Measurements from ENCODE around the gene SEMA5A. TPM values are rescaled to one million over a fixed set of nuclear protein-coding genes. Genes with fewer than 3 reads are reported as not detected.
A peak's percentile ranks its signal among the peaks of the same experiment; 100 is the strongest.

Gene SEMA5A
- total and polyA plus RNA-seq, 2 donors = 1.2 to 2.5 TPM

GRCh38 chr5:9444346-9444745 lies 101.5 kb downstream of the SEMA5A start:
- WGBS = 76% methylated on average over 3 of the region's 3 CpGs
- Histone ChIP-seq H3K27ac (ENCODE audit: low read depth in 1 of 2, low read length in 1 of 2) (no peak overlapping the region), H3K9me3 (ENCODE audit: control insufficient read depth in 2 of 2, insufficient read depth in 1 of 2, low read length in 1 of 2) (no peaks in the 10 kb centered on the region), H3K4me3 (ENCODE audit: low read length in 2 of 2) (no peak overlapping the region), H3K4me1 (ENCODE audit: control insufficient read depth in 2 of 2, insufficient read depth in 2 of 2, low read length in 2 of 2) (no peaks in the 10 kb centered on the region), H3K27me3 (ENCODE audit: control insufficient read depth in 2 of 2, insufficient read depth in 1 of 2, low read length in 1 of 2) (no peaks in the 10 kb centered on the region), H3K36me3 (ENCODE audit: control insufficient read depth in 2 of 2, insufficient read depth in 2 of 2, low read length in 1 of 2) (no peaks in the 10 kb centered on the region)
- no peak for DNase-seq (ENCODE audit: low read depth in 6 of 9, low spot score in 9 of 9)

DNA sequence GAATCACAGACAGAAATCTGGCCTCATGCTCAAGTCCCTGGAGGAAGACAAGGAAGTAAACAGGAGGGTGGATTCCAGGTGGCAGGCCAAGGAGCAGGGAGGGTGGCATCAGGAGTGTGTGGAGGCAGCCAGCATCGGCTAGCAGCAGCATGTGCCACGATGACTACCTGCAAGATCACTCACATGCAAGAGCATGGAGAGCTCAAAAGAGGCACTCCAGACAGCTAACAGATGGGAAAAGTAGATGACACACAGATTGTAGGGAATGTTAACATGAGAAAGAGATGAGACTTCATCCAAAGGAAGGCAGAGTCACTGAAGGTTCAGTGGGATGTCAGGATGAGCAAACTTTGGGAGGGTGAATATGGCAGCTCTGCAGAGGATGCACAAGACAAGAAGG lies 104.3 kb downstream of the SEMA5A start:
- H3K27ac ChIP-seq (ENCODE audit: low read depth in 1 of 2, low read length in 1 of 2) = no peak overlapping the region
- no peaks in the 10 kb centered on the region for H3K4me1 ChIP-seq (ENCODE audit: control insufficient read depth in 2 of 2, insufficient read depth in 2 of 2, low read length in 2 of 2)
- H3K9me3 ChIP-seq (ENCODE audit: control insufficient read depth in 2 of 2, insufficient read depth in 1 of 2, low read length in 1 of 2) = no peaks in the 10 kb centered on the region
- no peak for DNase-seq (ENCODE audit: low read depth in 6 of 9, low spot score in 9 of 9)
- H3K27me3 ChIP-seq (ENCODE audit: control insufficient read depth in 2 of 2, insufficient read depth in 1 of 2, low read length in 1 of 2) = no peaks in the 10 kb centered on the region
- H3K36me3 ChIP-seq (ENCODE audit: control insufficient read depth in 2 of 2, insufficient read depth in 2 of 2, low read length in 1 of 2) = no peaks in the 10 kb centered on the region
- no peak overlapping the region for H3K4me3 ChIP-seq (ENCODE audit: low read length in 2 of 2)
- WGBS = 90% methylated on average over 2 of the region's 2 CpGs

- no peak for DNase-seq (ENCODE audit: low read depth in 6 of 9, low spot score in 9 of 9)
- WGBS = 92% methylated on average over 2 of the region's 2 CpGs
Measured at GRCh38 chr5:9440517-9440916, 105.4 kb downstream of the SEMA5A start.

DNA sequence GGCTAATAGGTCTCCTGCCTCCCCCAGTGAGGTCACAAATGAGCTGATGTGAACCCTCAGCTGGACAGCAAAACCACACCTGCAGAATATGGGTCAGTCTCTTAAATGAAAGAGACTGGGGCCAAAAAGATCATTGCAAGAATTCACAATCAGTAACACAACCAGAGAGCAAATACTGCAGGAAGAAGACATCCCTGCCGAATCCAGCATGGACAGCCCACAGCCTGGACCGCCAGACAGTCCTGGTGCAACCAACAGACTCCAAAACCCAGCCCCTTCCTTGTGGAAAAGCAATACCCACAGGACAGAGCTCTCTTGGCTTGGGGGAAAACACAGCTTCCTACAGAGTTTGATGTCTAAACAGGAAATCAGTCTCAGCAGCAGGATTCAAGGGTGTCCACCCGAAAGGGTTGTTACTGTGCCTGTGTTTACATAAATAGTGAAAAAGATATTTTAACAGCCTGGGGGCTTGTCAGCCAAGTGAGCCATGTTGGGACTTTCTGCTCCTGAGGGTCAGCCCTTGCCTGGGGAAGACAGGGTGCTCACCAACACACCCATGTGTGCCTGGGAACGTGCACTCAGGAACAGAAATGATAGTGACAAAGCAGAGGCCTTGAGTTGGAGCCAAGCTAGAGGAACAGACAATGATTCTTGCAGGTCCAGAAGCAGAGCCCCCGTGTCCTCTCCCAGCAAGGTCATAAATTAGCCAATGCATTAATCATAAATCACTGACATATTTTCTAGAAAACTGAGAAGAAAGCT lies 106.2 kb downstream of the SEMA5A start:
- no peak overlapping the region for H3K4me3 ChIP-seq (ENCODE audit: low read length in 2 of 2)
- no peaks in the 10 kb centered on the region for H3K36me3 ChIP-seq (ENCODE audit: control insufficient read depth in 2 of 2, insufficient read depth in 2 of 2, low read length in 1 of 2)
- H3K27ac ChIP-seq (ENCODE audit: low read depth in 1 of 2, low read length in 1 of 2) = no peak overlapping the region
- 69% methylated on average over 5 of the region's 5 CpGs for WGBS
- no peaks in the 10 kb centered on the region for H3K4me1 ChIP-seq (ENCODE audit: control insufficient read depth in 2 of 2, insufficient read depth in 2 of 2, low read length in 2 of 2)
- no peaks in the 10 kb centered on the region for H3K27me3 ChIP-seq (ENCODE audit: control insufficient read depth in 2 of 2, insufficient read depth in 1 of 2, low read length in 1 of 2)
- DNase-seq (ENCODE audit: low read depth in 6 of 9, low spot score in 9 of 9) = no peak
- H3K9me3 ChIP-seq (ENCODE audit: control insufficient read depth in 2 of 2, insufficient read depth in 1 of 2, low read length in 1 of 2) = no peaks in the 10 kb centered on the region

More at GRCh38 chr5:9440517-9440916, 105.4 kb downstream of the SEMA5A start:
- Histone ChIP-seq H3K4me1 (ENCODE audit: control insufficient read depth in 2 of 2, insufficient read depth in 2 of 2, low read length in 2 of 2) (no peaks in the 10 kb centered on the region), H3K27ac (ENCODE audit: low read depth in 1 of 2, low read length in 1 of 2) (no peak overlapping the region), H3K27me3 (ENCODE audit: control insufficient read depth in 2 of 2, insufficient read depth in 1 of 2, low read length in 1 of 2) (no peaks in the 10 kb centered on the region), H3K36me3 (ENCODE audit: control insufficient read depth in 2 of 2, insufficient read depth in 2 of 2, low read length in 1 of 2) (no peaks in the 10 kb centered on the region), H3K9me3 (ENCODE audit: control insufficient read depth in 2 of 2, insufficient read depth in 1 of 2, low read length in 1 of 2) (no peaks in the 10 kb centered on the region), H3K4me3 (ENCODE audit: low read length in 2 of 2) (no peak overlapping the region)

DNA sequence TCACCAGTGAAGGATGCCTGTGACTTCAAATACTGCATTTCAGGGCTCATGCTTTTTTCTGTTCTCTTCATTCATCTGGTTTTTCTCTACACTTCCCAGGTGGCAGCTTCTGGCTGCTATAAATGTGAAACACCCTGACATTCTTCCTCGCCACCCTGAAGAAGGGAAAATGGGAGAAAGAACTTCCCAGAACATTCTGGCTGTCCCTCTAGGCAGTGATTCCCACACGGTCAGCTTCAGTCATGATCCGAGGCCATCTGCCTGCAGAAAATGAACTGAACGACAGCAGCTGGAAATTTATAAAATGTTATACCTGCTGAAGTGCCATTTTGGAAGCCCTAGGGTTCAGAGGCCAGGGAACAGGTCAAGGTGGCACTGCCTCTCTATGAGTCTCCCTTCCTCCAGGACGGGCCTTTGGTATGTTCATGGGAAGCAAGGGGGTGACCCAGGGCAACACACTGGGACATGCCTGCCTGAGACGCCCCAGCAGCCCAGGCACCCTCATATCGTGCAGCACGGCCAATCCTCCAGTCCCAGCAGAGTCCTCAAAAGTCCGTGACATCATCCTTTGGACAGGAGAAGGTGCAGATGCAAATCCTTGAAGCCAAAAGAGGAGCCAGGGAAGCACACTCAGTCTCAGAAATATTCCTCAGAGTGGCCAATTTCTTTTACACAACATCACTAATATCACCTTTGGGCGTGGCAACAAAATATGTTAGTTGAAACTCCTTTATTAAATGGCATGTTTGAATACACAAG lies 107.1 kb downstream of the SEMA5A start:
- Histone ChIP-seq H3K27ac (ENCODE audit: low read depth in 1 of 2, low read length in 1 of 2) (no peak overlapping the region), H3K4me1 (ENCODE audit: control insufficient read depth in 2 of 2, insufficient read depth in 2 of 2, low read length in 2 of 2) (no peaks in the 10 kb centered on the region), H3K27me3 (ENCODE audit: control insufficient read depth in 2 of 2, insufficient read depth in 1 of 2, low read length in 1 of 2) (no peaks in the 10 kb centered on the region), H3K36me3 (ENCODE audit: control insufficient read depth in 2 of 2, insufficient read depth in 2 of 2, low read length in 1 of 2) (no peaks in the 10 kb centered on the region), H3K4me3 (ENCODE audit: low read length in 2 of 2) (no peak overlapping the region), H3K9me3 (ENCODE audit: control insufficient read depth in 2 of 2, insufficient read depth in 1 of 2, low read length in 1 of 2) (no peaks in the 10 kb centered on the region)
- WGBS = 73% methylated on average over 10 of the region's 10 CpGs
- DNase-seq (ENCODE audit: low read depth in 6 of 9, low spot score in 9 of 9) = no peak

DNA sequence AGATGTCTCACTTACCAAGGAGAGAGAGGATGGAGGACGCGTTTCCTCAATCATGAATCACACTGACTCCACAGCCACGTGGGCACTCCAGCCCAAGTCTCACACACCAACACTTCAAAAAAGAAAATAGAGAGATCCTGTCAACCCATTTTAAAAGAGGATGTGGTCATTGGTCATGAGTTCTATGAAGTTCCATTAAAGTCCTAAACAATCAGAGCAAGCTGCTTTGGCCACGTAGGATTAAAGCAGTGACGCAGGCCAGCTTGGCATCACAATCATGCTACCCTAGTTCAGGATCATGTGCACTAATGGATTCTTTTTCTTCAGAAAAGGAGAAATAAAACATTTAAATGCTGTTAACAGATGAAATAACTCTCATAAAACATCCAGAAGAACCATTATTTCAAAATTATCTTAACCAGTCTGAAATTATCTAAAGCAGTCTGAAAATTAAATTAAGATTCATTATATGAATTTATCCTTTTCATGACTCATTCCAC lies 108.1 kb downstream of the SEMA5A start:
- H3K36me3 ChIP-seq (ENCODE audit: control insufficient read depth in 2 of 2, insufficient read depth in 2 of 2, low read length in 1 of 2) = no peaks in the 10 kb centered on the region
- no peak for DNase-seq (ENCODE audit: low read depth in 6 of 9, low spot score in 9 of 9)
- no peaks in the 10 kb centered on the region for H3K9me3 ChIP-seq (ENCODE audit: control insufficient read depth in 2 of 2, insufficient read depth in 1 of 2, low read length in 1 of 2)
- H3K4me1 ChIP-seq (ENCODE audit: control insufficient read depth in 2 of 2, insufficient read depth in 2 of 2, low read length in 2 of 2) = no peaks in the 10 kb centered on the region
- no peaks in the 10 kb centered on the region for H3K27me3 ChIP-seq (ENCODE audit: control insufficient read depth in 2 of 2, insufficient read depth in 1 of 2, low read length in 1 of 2)
- no peak overlapping the region for H3K27ac ChIP-seq (ENCODE audit: low read depth in 1 of 2, low read length in 1 of 2)
- 28% methylated on average over 5 of the region's 5 CpGs for WGBS
- no peak overlapping the region for H3K4me3 ChIP-seq (ENCODE audit: low read length in 2 of 2)

DNA sequence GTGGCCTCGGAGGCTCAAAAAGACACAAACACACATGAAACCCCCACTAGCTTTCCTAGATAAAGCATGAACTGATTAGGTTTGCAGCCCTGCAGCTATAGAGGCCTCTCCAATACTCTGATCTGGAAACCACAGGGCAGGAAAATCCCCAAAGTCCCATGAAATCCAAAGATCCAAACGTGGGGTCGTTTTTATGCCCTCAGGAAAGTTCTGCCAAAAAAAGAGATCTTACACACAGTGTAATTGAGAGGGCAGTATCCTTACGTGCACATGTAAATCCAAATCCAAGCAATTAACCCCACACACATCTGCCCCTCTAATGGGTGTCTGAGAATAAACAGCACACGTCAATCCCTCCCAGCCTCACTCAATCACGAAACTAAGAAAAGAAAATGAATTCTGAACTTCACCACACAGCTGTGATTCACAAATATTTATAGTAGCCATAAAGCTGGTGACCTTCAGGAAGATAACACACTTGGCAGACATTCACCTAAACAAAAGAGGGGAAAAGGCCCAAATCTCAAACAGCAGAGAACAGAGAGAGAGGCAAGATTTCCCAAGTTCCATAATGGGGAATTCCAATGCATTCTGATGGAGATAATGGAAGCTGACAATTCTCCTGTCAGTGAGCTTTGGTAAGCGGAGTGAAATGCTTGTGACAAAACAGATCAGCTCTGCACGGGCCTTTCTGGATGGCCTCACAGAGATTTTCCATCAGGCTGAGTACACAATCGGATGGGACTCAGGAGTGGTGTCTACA lies 114.2 kb downstream of the SEMA5A start:
- Histone ChIP-seq H3K4me1 (ENCODE audit: control insufficient read depth in 2 of 2, insufficient read depth in 2 of 2, low read length in 2 of 2) (no peaks in the 10 kb centered on the region), H3K27me3 (ENCODE audit: control insufficient read depth in 2 of 2, insufficient read depth in 1 of 2, low read length in 1 of 2) (no peaks in the 10 kb centered on the region), H3K4me3 (ENCODE audit: low read length in 2 of 2) (no peak overlapping the region), H3K9me3 (ENCODE audit: control insufficient read depth in 2 of 2, insufficient read depth in 1 of 2, low read length in 1 of 2) (no peaks in the 10 kb centered on the region), H3K36me3 (ENCODE audit: control insufficient read depth in 2 of 2, insufficient read depth in 2 of 2, low read length in 1 of 2) (no peaks in the 10 kb centered on the region), H3K27ac (ENCODE audit: low read depth in 1 of 2, low read length in 1 of 2) (peak overlapping the region in 1 of 2 donors; percentile 26)
- no peak for DNase-seq (ENCODE audit: low read depth in 6 of 9, low spot score in 9 of 9)
- 84% methylated on average over 9 of the region's 9 CpGs for WGBS

DNA sequence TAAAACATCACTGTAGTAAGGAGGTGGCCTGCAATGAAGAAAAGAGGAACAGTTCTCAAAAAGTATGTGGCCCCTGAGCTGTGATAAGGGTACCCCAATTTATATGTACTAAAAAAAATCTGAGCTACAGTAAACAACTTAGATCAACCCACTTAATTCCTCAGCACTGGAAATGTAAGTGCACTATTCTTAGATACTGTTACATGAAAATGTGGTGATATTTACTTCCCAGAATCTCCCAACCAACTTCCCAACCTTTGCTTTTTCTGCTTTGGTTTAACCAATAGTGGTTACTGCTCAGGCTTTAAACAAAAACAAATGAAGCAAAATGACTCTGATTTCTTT lies 114.8 kb downstream of the SEMA5A start:
- H3K27me3 ChIP-seq (ENCODE audit: control insufficient read depth in 2 of 2, insufficient read depth in 1 of 2, low read length in 1 of 2) = no peaks in the 10 kb centered on the region
- H3K9me3 ChIP-seq (ENCODE audit: control insufficient read depth in 2 of 2, insufficient read depth in 1 of 2, low read length in 1 of 2) = no peaks in the 10 kb centered on the region
- H3K4me1 ChIP-seq (ENCODE audit: control insufficient read depth in 2 of 2, insufficient read depth in 2 of 2, low read length in 2 of 2) = no peaks in the 10 kb centered on the region
- H3K27ac ChIP-seq (ENCODE audit: low read depth in 1 of 2, low read length in 1 of 2) = peak overlapping the region in 1 of 2 donors; percentile 5
- DNase-seq (ENCODE audit: low read depth in 6 of 9, low spot score in 9 of 9) = no peak
- H3K4me3 ChIP-seq (ENCODE audit: low read length in 2 of 2) = no peak overlapping the region
- no peaks in the 10 kb centered on the region for H3K36me3 ChIP-seq (ENCODE audit: control insufficient read depth in 2 of 2, insufficient read depth in 2 of 2, low read length in 1 of 2)

DNA sequence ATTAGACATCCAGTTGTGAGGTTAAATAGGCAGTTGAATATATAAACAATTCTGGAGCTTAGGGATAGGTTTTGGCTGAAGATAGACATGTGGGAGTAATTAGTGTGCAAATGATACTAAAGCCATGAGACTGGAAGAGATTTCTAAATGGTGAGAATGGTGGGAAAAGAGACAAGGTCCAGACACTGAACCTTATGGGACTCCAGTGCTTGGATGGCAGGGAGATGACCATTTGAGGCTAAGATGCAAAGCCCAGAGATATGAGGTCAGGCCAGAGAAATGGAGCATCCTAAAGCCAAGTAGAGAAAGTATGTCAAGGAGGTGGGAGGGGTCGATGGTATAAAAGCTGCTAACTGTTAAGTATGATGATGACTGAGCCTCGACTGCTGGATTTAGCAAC lies 115.6 kb downstream of the SEMA5A start:
- Histone ChIP-seq H3K4me1 (ENCODE audit: control insufficient read depth in 2 of 2, insufficient read depth in 2 of 2, low read length in 2 of 2) (no peaks in the 10 kb centered on the region), H3K27me3 (ENCODE audit: control insufficient read depth in 2 of 2, insufficient read depth in 1 of 2, low read length in 1 of 2) (no peaks in the 10 kb centered on the region), H3K4me3 (ENCODE audit: low read length in 2 of 2) (no peak overlapping the region), H3K27ac (ENCODE audit: low read depth in 1 of 2, low read length in 1 of 2) (no peak overlapping the region), H3K9me3 (ENCODE audit: control insufficient read depth in 2 of 2, insufficient read depth in 1 of 2, low read length in 1 of 2) (no peaks in the 10 kb centered on the region), H3K36me3 (ENCODE audit: control insufficient read depth in 2 of 2, insufficient read depth in 2 of 2, low read length in 1 of 2) (no peaks in the 10 kb centered on the region)
- DNase-seq (ENCODE audit: low read depth in 6 of 9, low spot score in 9 of 9) = no peak
- 83% methylated on average over 2 of the region's 2 CpGs for WGBS

Measured in thymus (tissue), 11 donors.